Chondrocyte (in vitro differentiated cells): ENCODE data around the gene FOXJ1. TPM values are rescaled to one million over a fixed set of nuclear protein-coding genes. Genes with fewer than 3 reads are reported as not detected.

ENCODE experiments used
- DNase-seq: peaks from one replicate; pipeline ENCODE4 v3.0.0; 2021; ENCODE audit warnings: mixed read lengths, low spot score
- H3K27ac Mint-ChIP-seq: one replicate; pipeline ENCODE4 v1.8.0; 2021; ENCODE audit warnings: mild to moderate bottlenecking, moderate library complexity, mixed read lengths; ENCODE audit not compliant: unreplicated experiment
- H3K27me3 Mint-ChIP-seq: 2 replicates; pipeline ENCODE4 v1.8.0; 2021; ENCODE audit warnings: low read depth, mixed read lengths
- H3K36me3 Mint-ChIP-seq: 2 replicates; pipeline ENCODE4 v1.8.0; 2021; ENCODE audit warnings: low read depth, mixed read lengths
- H3K4me1 Mint-ChIP-seq: 2 replicates; pipeline ENCODE4 v1.8.0; 2021; ENCODE audit warnings: low read depth, mild to moderate bottlenecking, mixed read lengths
- H3K4me3 Mint-ChIP-seq: one replicate; pipeline ENCODE4 v1.8.0; 2021; ENCODE audit warnings: mild to moderate bottlenecking, moderate library complexity, mixed read lengths; ENCODE audit not compliant: unreplicated experiment
- H3K9me3 Mint-ChIP-seq: 2 replicates; pipeline ENCODE4 v1.8.0; 2021; ENCODE audit warnings: low read depth, mixed read lengths
- total RNA-seq: library from RNA; stranded (reverse); gene quantifications from 3 replicates; pipeline ENCODE4 v1.2.1, GENCODE V29; 2021
- TF ChIP-seq, protein P1 (sequence below): fragments of 200-600 bp; sonication (generic); IDR thresholded peaks from 2 replicates; pipeline ENCODE4 v1.5.0; 2021; ENCODE audit warnings: antibody characterized with exemption, mild to moderate bottlenecking, moderate library complexity

The FOXJ1 gene
- total RNA-seq, 1 donor from 2014 or later, result 0.12 TPM

DNA sequence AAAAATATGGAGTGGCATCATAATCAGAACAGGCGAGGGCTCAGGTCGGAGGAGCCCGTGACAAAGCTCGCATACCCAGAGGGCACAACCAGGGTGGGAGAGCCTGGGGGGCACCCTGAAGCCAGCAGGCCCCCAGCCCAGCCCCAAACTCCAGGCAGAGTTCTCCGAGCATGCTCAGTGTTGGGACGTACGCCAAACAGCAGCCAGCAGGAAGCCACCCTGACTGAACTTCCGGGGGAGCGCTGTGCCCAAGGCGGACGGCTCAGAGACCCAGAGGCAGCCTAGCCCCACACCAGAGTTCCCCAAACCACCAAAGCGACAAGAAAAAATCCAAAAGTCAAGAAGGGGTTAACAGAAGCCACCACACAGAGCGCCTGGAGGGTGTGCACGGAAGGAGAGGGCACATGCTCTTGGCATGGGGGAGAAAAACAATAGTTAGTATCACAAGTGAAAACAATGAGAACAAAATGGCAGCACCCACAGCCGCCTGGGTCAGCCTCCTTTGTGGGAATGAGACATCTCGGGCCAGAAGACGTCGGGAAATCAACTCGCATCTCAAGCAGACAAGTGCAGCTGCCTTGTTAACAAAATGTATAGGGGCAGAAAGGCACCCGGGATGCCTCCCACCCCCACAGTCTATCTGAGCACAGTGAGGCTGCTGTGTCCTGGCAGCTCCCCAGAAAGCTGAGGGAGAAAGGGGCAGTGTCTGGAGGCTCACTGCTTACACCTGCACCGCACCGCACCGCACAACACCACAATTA lies 49.3 kb downstream of the FOXJ1 start:
- peak; percentile 75 for DNase-seq
- H3K4me1 Mint-ChIP-seq, result no peaks in the 10 kb centered on the region
- H3K4me3 Mint-ChIP-seq, result no peak overlapping the region
- H3K27ac Mint-ChIP-seq, result no peak overlapping the region
- H3K27me3 Mint-ChIP-seq, result no peaks in the 10 kb centered on the region
- H3K36me3 Mint-ChIP-seq, result peaks cover 36% of the 10 kb centered on the region
- TF ChIP-seq, protein P1, sequence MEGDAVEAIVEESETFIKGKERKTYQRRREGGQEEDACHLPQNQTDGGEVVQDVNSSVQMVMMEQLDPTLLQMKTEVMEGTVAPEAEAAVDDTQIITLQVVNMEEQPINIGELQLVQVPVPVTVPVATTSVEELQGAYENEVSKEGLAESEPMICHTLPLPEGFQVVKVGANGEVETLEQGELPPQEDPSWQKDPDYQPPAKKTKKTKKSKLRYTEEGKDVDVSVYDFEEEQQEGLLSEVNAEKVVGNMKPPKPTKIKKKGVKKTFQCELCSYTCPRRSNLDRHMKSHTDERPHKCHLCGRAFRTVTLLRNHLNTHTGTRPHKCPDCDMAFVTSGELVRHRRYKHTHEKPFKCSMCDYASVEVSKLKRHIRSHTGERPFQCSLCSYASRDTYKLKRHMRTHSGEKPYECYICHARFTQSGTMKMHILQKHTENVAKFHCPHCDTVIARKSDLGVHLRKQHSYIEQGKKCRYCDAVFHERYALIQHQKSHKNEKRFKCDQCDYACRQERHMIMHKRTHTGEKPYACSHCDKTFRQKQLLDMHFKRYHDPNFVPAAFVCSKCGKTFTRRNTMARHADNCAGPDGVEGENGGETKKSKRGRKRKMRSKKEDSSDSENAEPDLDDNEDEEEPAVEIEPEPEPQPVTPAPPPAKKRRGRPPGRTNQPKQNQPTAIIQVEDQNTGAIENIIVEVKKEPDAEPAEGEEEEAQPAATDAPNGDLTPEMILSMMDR, result no peak
- no peaks in the 10 kb centered on the region for H3K9me3 Mint-ChIP-seq

DNA sequence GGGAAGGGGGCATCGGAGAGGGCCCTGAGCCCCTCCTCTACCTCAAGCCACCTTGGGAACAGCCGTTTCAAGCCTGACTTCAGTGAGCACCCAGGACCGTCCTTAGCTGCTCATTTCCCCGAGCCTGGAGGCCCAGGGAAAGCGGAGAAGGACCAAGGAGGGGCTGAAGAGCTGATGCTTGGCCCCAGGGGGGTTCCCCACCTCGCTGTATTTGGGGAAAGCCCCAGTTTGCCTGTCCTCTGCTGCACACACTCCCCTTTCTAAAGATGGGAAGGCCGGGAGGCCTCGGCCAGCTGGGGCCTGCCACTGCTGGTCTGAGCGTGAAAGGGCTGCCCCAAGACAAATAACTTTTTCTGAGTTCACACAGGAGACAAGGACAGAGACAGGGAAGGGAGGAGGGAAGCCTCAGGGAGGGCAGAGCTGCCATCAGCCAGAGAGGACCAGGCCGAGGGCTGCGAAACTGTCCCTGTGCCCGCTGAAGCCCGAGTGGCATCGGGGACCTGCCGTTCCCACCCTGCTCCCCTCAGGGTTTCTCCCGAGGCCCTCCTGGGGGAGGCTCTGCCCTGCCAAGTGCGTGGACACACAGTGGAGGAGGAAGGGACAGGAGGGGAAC lies 50.4 kb downstream of the FOXJ1 start:
- Mint-ChIP-seq H3K4me1 (no peaks in the 10 kb centered on the region), H3K9me3 (no peaks in the 10 kb centered on the region), H3K4me3 (no peak overlapping the region), H3K36me3 (peaks cover 36% of the 10 kb centered on the region), H3K27me3 (no peaks in the 10 kb centered on the region), H3K27ac (no peak overlapping the region)
- TF ChIP-seq, protein P1, result no peak
- DNase-seq, result peak; percentile 67

DNA sequence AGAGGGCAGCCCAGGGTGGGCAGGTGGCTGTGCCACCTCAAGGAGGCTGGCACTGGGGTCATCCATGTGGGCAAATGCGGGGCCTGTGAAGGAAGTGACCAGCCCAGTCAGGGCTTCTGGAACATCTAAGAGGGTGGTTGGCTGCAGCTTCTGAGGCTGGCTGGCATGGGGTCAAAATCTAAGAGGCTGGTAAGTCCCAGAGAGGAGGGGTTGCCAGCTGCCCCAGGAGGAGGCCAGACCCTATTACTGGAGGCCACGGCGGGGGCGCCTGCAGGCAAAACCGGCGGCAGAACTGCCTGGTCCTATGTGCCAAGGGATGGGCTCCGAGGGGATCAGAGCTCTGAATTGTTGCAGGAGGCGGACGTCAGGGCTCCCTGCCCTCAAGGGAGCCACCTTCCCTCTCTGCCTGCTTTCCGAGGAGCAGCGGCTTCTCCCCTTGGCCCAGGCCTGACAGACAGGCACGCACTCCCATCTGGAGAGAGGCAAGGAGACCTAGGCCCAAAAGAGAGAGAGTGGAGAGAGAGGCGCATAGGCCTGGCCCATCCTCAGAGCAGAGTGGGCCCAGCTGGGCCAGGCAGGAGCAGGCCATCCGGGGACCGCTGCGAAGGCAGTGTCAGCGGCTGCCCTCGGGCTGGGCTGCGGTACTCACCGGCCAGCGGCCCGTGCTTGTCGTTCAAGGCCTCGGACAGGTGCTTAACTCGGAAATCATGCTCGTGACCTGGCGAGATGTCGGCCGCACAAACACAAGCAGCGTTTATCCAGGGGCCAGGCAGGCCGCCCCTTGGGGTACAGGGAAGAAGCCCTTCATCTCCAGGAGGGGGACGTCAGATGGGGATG lies 51.1 kb downstream of the FOXJ1 start:
- Mint-ChIP-seq H3K27me3 (no peaks in the 10 kb centered on the region), H3K9me3 (no peaks in the 10 kb centered on the region), H3K27ac (no peak overlapping the region), H3K36me3 (peaks cover 39% of the 10 kb centered on the region), H3K4me1 (no peaks in the 10 kb centered on the region), H3K4me3 (no peak overlapping the region)
- TF ChIP-seq, protein P1, result no peak
- DNase-seq, result peak; percentile 75

DNA sequence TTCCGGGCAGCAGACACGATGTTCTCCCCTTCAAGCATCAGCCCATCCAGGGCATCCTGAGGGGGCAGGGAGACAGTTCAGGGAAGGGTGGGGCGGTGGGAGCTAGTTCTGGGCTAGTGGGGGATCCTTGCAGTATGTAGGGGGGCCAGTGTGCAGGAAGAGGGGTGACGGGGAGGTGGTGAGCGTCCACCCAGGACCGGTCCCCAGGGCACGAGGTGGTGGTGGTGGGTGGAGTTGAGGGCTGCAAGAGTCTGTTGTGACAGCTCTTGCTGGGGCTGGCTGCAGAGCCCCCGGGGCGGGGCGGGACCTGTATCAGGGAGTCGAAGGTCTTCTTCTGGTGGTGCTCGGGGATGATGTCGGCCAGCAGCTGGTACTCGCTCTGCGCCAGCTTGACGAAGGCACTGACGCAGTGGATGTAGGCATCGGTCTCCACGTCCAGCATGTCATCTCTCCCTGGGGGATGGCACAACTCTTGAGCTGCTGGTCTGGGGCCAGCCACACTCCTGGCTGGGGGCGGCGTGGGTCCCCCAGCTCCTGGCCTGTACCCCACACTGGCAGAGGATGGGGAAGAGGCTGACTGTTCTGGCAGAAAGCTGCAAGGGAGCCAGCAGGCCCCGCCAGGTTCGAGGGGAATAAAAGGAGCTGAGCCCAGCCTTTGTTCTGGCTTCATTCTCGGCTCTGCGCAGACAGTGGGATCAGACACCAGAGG lies 52.0 kb downstream of the FOXJ1 start:
- H3K9me3 Mint-ChIP-seq, result no peaks in the 10 kb centered on the region
- TF ChIP-seq, protein P1, result no peak
- DNase-seq, result peak; percentile 64
- no peaks in the 10 kb centered on the region for H3K4me1 Mint-ChIP-seq
- H3K27me3 Mint-ChIP-seq, result no peaks in the 10 kb centered on the region
- peaks cover 38% of the 10 kb centered on the region for H3K36me3 Mint-ChIP-seq
- no peak overlapping the region for H3K4me3 Mint-ChIP-seq
- no peak overlapping the region for H3K27ac Mint-ChIP-seq
